Measurements from ENCODE around the gene GAS5. TPM values are rescaled to one million over a fixed set of nuclear protein-coding genes. Genes with fewer than 3 reads are reported as not detected.

The GAS5 gene
- total and polyA plus RNA-seq, 9 of the 15 experiments (the other 6 are each of a cell fraction or from before 2014, with no cell fraction given): 565 to 1,860 (median 1,006) TPM

DNA sequence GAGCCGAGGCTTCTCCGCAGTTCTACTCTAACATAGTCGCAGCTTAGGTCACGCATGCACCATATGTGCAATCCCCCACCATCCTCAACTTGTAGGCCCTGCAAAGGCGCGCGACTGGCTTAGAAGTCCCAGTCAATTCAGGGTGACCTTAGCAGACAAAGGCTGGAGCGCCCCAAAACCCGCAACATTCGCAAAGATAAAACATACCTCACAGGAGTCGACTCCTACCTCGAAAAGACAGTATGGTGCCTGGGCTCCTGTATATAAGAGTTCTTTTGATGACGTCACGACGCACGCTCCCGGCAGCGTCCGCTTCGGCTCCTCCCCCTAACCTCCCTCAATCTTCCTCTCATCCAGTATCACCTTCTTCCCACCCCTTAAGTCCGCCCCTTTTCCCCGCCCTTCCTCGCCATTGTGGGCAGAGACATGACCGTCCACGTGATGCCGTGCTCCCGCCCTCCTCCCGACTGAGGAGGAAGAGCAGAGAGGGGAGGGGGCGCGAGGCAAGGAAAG lies at the start of gene GAS5 (continued):
- TF ChIP-seq, protein P1, sequence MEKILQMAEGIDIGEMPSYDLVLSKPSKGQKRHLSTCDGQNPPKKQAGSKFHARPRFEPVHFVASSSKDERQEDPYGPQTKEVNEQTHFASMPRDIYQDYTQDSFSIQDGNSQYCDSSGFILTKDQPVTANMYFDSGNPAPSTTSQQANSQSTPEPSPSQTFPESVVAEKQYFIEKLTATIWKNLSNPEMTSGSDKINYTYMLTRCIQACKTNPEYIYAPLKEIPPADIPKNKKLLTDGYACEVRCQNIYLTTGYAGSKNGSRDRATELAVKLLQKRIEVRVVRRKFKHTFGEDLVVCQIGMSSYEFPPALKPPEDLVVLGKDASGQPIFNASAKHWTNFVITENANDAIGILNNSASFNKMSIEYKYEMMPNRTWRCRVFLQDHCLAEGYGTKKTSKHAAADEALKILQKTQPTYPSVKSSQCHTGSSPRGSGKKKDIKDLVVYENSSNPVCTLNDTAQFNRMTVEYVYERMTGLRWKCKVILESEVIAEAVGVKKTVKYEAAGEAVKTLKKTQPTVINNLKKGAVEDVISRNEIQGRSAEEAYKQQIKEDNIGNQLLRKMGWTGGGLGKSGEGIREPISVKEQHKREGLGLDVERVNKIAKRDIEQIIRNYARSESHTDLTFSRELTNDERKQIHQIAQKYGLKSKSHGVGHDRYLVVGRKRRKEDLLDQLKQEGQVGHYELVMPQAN (IDR thresholded peaks at IDR 0.05; ENCODE audit: borderline replicate concordance): peak; percentile 94
- TF ChIP-seq PTBP1 (IDR thresholded peaks at IDR 0.05; ENCODE audit: low read depth, low read length) (0 out of 2 replicates have a peak, but pooled peaks have one; percentile 31), GTF2E2 (tag; IDR thresholded peaks at IDR 0.05) (peak; percentile 99), ETV1 (tag; conservative IDR thresholded peaks at IDR 0.05; ENCODE audit: low read depth) (no peak; the same call in 1 of the 2 replicates), ZBED1 (IDR thresholded peaks at IDR 0.05) (peak; percentile 93), PTTG1 (tag; IDR thresholded peaks at IDR 0.05; ENCODE audit: low read depth) (peak; percentile 51; the same call in 1 of the 2 replicates), MIER1 (IDR thresholded peaks at IDR 0.05; ENCODE audit: low read depth) (no peak)
- TF ChIP-seq, protein P2, sequence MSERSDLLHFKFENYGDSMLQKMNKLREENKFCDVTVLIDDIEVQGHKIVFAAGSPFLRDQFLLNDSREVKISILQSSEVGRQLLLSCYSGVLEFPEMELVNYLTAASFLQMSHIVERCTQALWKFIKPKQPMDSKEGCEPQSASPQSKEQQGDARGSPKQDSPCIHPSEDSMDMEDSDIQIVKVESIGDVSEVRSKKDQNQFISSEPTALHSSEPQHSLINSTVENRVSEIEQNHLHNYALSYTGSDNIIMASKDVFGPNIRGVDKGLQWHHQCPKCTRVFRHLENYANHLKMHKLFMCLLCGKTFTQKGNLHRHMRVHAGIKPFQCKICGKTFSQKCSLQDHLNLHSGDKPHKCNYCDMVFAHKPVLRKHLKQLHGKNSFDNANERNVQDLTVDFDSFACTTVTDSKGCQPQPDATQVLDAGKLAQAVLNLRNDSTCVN (CRISPR knock-in tag; IDR thresholded peaks at IDR 0.05): peak; percentile 58
- TF ChIP-seq, protein P3, sequence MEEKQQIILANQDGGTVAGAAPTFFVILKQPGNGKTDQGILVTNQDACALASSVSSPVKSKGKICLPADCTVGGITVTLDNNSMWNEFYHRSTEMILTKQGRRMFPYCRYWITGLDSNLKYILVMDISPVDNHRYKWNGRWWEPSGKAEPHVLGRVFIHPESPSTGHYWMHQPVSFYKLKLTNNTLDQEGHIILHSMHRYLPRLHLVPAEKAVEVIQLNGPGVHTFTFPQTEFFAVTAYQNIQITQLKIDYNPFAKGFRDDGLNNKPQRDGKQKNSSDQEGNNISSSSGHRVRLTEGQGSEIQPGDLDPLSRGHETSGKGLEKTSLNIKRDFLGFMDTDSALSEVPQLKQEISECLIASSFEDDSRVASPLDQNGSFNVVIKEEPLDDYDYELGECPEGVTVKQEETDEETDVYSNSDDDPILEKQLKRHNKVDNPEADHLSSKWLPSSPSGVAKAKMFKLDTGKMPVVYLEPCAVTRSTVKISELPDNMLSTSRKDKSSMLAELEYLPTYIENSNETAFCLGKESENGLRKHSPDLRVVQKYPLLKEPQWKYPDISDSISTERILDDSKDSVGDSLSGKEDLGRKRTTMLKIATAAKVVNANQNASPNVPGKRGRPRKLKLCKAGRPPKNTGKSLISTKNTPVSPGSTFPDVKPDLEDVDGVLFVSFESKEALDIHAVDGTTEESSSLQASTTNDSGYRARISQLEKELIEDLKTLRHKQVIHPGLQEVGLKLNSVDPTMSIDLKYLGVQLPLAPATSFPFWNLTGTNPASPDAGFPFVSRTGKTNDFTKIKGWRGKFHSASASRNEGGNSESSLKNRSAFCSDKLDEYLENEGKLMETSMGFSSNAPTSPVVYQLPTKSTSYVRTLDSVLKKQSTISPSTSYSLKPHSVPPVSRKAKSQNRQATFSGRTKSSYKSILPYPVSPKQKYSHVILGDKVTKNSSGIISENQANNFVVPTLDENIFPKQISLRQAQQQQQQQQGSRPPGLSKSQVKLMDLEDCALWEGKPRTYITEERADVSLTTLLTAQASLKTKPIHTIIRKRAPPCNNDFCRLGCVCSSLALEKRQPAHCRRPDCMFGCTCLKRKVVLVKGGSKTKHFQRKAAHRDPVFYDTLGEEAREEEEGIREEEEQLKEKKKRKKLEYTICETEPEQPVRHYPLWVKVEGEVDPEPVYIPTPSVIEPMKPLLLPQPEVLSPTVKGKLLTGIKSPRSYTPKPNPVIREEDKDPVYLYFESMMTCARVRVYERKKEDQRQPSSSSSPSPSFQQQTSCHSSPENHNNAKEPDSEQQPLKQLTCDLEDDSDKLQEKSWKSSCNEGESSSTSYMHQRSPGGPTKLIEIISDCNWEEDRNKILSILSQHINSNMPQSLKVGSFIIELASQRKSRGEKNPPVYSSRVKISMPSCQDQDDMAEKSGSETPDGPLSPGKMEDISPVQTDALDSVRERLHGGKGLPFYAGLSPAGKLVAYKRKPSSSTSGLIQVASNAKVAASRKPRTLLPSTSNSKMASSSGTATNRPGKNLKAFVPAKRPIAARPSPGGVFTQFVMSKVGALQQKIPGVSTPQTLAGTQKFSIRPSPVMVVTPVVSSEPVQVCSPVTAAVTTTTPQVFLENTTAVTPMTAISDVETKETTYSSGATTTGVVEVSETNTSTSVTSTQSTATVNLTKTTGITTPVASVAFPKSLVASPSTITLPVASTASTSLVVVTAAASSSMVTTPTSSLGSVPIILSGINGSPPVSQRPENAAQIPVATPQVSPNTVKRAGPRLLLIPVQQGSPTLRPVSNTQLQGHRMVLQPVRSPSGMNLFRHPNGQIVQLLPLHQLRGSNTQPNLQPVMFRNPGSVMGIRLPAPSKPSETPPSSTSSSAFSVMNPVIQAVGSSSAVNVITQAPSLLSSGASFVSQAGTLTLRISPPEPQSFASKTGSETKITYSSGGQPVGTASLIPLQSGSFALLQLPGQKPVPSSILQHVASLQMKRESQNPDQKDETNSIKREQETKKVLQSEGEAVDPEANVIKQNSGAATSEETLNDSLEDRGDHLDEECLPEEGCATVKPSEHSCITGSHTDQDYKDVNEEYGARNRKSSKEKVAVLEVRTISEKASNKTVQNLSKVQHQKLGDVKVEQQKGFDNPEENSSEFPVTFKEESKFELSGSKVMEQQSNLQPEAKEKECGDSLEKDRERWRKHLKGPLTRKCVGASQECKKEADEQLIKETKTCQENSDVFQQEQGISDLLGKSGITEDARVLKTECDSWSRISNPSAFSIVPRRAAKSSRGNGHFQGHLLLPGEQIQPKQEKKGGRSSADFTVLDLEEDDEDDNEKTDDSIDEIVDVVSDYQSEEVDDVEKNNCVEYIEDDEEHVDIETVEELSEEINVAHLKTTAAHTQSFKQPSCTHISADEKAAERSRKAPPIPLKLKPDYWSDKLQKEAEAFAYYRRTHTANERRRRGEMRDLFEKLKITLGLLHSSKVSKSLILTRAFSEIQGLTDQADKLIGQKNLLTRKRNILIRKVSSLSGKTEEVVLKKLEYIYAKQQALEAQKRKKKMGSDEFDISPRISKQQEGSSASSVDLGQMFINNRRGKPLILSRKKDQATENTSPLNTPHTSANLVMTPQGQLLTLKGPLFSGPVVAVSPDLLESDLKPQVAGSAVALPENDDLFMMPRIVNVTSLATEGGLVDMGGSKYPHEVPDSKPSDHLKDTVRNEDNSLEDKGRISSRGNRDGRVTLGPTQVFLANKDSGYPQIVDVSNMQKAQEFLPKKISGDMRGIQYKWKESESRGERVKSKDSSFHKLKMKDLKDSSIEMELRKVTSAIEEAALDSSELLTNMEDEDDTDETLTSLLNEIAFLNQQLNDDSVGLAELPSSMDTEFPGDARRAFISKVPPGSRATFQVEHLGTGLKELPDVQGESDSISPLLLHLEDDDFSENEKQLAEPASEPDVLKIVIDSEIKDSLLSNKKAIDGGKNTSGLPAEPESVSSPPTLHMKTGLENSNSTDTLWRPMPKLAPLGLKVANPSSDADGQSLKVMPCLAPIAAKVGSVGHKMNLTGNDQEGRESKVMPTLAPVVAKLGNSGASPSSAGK (IDR thresholded peaks at IDR 0.05): peak; percentile 78
- TF ChIP-seq, protein P4, sequence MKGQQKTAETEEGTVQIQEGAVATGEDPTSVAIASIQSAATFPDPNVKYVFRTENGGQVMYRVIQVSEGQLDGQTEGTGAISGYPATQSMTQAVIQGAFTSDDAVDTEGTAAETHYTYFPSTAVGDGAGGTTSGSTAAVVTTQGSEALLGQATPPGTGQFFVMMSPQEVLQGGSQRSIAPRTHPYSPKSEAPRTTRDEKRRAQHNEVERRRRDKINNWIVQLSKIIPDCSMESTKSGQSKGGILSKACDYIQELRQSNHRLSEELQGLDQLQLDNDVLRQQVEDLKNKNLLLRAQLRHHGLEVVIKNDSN (CRISPR knock-in tag; IDR thresholded peaks at IDR 0.05): peak; percentile 97
- TF ChIP-seq, protein P5, sequence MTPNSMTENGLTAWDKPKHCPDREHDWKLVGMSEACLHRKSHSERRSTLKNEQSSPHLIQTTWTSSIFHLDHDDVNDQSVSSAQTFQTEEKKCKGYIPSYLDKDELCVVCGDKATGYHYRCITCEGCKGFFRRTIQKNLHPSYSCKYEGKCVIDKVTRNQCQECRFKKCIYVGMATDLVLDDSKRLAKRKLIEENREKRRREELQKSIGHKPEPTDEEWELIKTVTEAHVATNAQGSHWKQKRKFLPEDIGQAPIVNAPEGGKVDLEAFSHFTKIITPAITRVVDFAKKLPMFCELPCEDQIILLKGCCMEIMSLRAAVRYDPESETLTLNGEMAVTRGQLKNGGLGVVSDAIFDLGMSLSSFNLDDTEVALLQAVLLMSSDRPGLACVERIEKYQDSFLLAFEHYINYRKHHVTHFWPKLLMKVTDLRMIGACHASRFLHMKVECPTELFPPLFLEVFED (CRISPR knock-in tag; conservative IDR thresholded peaks at IDR 0.05): peak; percentile 70; the same call in 1 of the 2 replicates
